ENCODE results near the gene PCSK5. TPM values are rescaled to one million over a fixed set of nuclear protein-coding genes. Genes with fewer than 3 reads are reported as not detected.
"Not testable (repeated sequence)": the region's sequence is repeated elsewhere in the genome, so short reads cannot be mapped to it uniquely, and the experiment has no call there.

PCSK5 gene
- total RNA-seq, 2 donors from 2014 or later = 2.5 to 3.5 TPM

DNA sequence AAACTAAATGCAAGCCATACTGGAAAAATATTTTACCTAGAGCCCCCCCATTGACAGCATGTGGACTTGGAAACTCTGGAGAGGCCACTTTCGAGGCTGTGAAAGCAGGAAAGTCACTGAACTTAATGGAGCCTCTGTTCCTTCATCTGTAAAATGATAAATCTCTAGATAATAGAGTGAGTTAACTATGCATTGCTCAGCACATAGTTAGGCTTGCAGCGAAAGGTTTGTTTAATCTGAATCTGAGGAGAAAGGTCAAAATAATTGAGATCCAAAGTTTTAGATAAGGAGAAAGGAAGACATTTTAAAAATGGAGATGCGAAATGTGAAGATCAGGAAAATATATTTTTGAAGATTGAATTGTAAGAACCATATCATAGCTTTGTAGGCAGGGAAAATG lies 4.6 kb downstream of the PCSK5 start:
- no peaks in the 10 kb centered on the region for H3K4me1 ChIP-seq (ENCODE audit: control insufficient read depth, insufficient read depth, low read length)
- H3K36me3 ChIP-seq (ENCODE audit: control insufficient read depth, insufficient read depth, low read length) = no peaks in the 10 kb centered on the region
- peaks cover 71% of the 10 kb centered on the region for H3K27me3 Mint-ChIP-seq (ENCODE audit: insufficient read depth)
- H3K9ac ChIP-seq (ENCODE audit: extremely low read depth, low read length, poor library complexity, severe bottlenecking) = no peak overlapping the region
- H3K4me3 ChIP-seq (ENCODE audit: low read length) = no peak overlapping the region
- no peak overlapping the region for H3K4me3 Mint-ChIP-seq
- WGBS, 2 experiments (ENCODE audit: insufficient coverage in 1 of 2, insufficient read length in 1 of 2) = 84 to 92% methylated on average over 3 of the region's 3 CpGs
- no peaks in the 10 kb centered on the region for H3K9me3 ChIP-seq (ENCODE audit: control insufficient read depth, low read length)
- H3K36me3 Mint-ChIP-seq (ENCODE audit: low read depth) = no peaks in the 10 kb centered on the region
- no peak overlapping the region for H3K27ac ChIP-seq (ENCODE audit: low read depth, low read length)
- no peak for TF ChIP-seq CTCF (conservative IDR thresholded peaks at IDR 0.05)
- H3K27ac Mint-ChIP-seq = no peak overlapping the region
- H3K4me1 Mint-ChIP-seq = peaks cover 13% of the 10 kb centered on the region
- DNase-seq = no peak
- no peaks in the 10 kb centered on the region for H3K9me3 Mint-ChIP-seq
- H3K27me3 ChIP-seq (ENCODE audit: control insufficient read depth, insufficient read depth, low read length, poor library complexity, severe bottlenecking) = peaks cover 67% of the 10 kb centered on the region

- Mint-ChIP-seq H3K36me3 (ENCODE audit: low read depth) (no peaks in the 10 kb centered on the region), H3K27me3 (ENCODE audit: insufficient read depth) (peaks cover 72% of the 10 kb centered on the region), H3K9me3 (no peaks in the 10 kb centered on the region), H3K27ac (no peak overlapping the region), H3K4me3 (no peak overlapping the region), H3K4me1 (peaks cover 13% of the 10 kb centered on the region)
- no peak overlapping the region for H3K27ac ChIP-seq (ENCODE audit: low read depth, low read length)
- H3K4me1 ChIP-seq (ENCODE audit: control insufficient read depth, insufficient read depth, low read length) = no peaks in the 10 kb centered on the region
- 89 to 95% methylated on average over 2 to 3 of the region's 3 CpGs for WGBS, 2 experiments (ENCODE audit: insufficient coverage in 1 of 2, insufficient read length in 1 of 2)
- DNase-seq = no peak
- H3K36me3 ChIP-seq (ENCODE audit: control insufficient read depth, insufficient read depth, low read length) = no peaks in the 10 kb centered on the region
- H3K9me3 ChIP-seq (ENCODE audit: control insufficient read depth, low read length) = no peaks in the 10 kb centered on the region
- H3K27me3 ChIP-seq (ENCODE audit: control insufficient read depth, insufficient read depth, low read length, poor library complexity, severe bottlenecking) = peaks cover 65% of the 10 kb centered on the region
- H3K4me3 ChIP-seq (ENCODE audit: low read length) = no peak overlapping the region
- H3K9ac ChIP-seq (ENCODE audit: extremely low read depth, low read length, poor library complexity, severe bottlenecking) = no peak overlapping the region
- TF ChIP-seq CTCF (conservative IDR thresholded peaks at IDR 0.05) = no peak
Observed at GRCh38 chr9:75896193-75896592, 5.7 kb downstream of the PCSK5 start.

DNA sequence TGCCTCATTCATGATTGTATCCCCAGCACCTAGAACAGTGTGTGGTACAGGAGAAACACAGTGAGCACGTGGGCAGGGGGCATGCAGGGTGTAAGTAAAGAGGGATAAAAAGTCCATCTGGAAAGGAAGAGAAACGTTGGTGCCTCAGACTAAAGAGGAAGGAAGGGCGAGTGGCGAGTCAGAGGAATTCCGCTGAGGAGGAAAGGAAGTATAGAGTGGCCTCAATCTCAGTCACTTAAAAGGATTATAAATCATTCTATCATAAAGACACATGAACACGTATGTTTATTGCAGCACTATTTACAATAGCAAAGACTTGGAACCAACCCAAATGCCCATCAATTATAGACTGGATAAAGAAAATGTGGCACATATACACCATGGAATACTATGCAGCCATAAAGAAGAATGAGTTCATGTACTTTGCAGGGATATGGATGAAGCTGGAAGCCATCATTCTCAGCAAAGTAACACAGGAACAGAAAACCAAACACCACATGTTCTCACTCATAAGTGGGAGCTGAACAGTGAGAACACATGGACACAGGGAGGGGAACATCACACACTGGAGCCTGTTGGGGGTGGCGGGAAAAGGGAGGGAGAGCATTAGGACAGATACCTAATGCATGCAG lies 10.5 kb downstream of the PCSK5 start:
- not testable (repeated sequence) for H3K4me3 Mint-ChIP-seq; H3K4me3 ChIP-seq (ENCODE audit: low read length); H3K9ac ChIP-seq (ENCODE audit: extremely low read depth, low read length, poor library complexity, severe bottlenecking); H3K9me3 Mint-ChIP-seq; H3K4me1 ChIP-seq (ENCODE audit: control insufficient read depth, insufficient read depth, low read length); H3K27ac Mint-ChIP-seq; H3K27ac ChIP-seq (ENCODE audit: low read depth, low read length); H3K9me3 ChIP-seq (ENCODE audit: control insufficient read depth, low read length); H3K36me3 ChIP-seq (ENCODE audit: control insufficient read depth, insufficient read depth, low read length); H3K4me1 Mint-ChIP-seq; H3K36me3 Mint-ChIP-seq (ENCODE audit: low read depth); DNase-seq
- peaks cover 17% of the 10 kb centered on the region for H3K27me3 ChIP-seq (ENCODE audit: control insufficient read depth, insufficient read depth, low read length, poor library complexity, severe bottlenecking)
- H3K27me3 Mint-ChIP-seq (ENCODE audit: insufficient read depth) = peaks cover 27% of the 10 kb centered on the region
- WGBS, 2 experiments (ENCODE audit: insufficient coverage in 1 of 2, insufficient read length in 1 of 2) = 82 to 90% methylated on average over 3 to 7 of the region's 7 CpGs

All from endodermal cell (in vitro differentiated cells).